SU-DHL-6 (cell line): ENCODE results near the gene SRRM3.

Experiments used
- CTCF ChIP-seq: fragments of 200-600 bp; sonication (generic); IDR thresholded peaks from one replicate; pipeline ENCODE4 v1.5.1; 2017; ENCODE audit warnings: antibody characterized with exemption, mild to moderate bottlenecking, low read length, moderate library complexity; ENCODE audit not compliant: insufficient read depth, poor library complexity, severe bottlenecking
- EZH2phosphoT487 ChIP-seq: fragments of 200-600 bp; sonication (generic), shearing (Covaris generic); conservative IDR thresholded peaks from 2 replicates; pipeline ENCODE4 v1.6.1; 2018; ENCODE audit warnings: mild to moderate bottlenecking, antibody characterized with exemption, low read length, moderate library complexity, mixed read lengths

GRCh38 chr7:76217942-76218566 is 16.4 kb downstream of the SRRM3 start:
- TF ChIP-seq CTCF (no peak), EZH2phosphoT487 (no peak)
